Right lobe of liver (tissue), 6 donors: Measurements from ENCODE around the gene CCL14. TPM values are rescaled to one million over a fixed set of nuclear protein-coding genes. Genes with fewer than 3 reads are reported as not detected.
"Not testable (repeated sequence)": the region's sequence is repeated elsewhere in the genome, so short reads cannot be mapped to it uniquely, and the experiment has no call there.

ENCODE experiments used
- ATAC-seq, 4 donors: fragments of 200-7000 bp; cut with Tn5 transposase; one replicate each; pipeline ENCODE4 v1.9.1; 2020; ENCODE audit warnings: mild to moderate bottlenecking in 4 of 4, moderate library complexity in 4 of 4
- DNase-seq, 3 donors: peaks; one replicate each; pipeline ENCODE4 v3.0.0-alpha.2; 2020
- H3K27ac ChIP-seq, 3 donors: fragments of 200-600 bp; one replicate each; pipeline ENCODE4 v1.8.0; 2022
- H3K27me3 ChIP-seq, 2 donors: fragments of 200-600 bp; one replicate each; pipeline ENCODE4 v1.8.0; 2022
- H3K36me3 ChIP-seq, 4 donors: fragments of 200-600 bp; sonication (generic) in 1 of 4; one replicate each; pipeline versions ENCODE4 v1.5.1 to v1.8.0; 2017 to 2022; ENCODE audit warnings: control low read depth in 1 of 4
- H3K4me1 ChIP-seq, 4 donors: fragments of 200-600 bp; sonication (generic) in 1 of 4; one replicate each; pipeline versions ENCODE4 v1.5.1 to v1.8.0; 2017 to 2022; ENCODE audit warnings: control low read depth in 1 of 4
- H3K4me3 ChIP-seq, 3 donors: fragments of 200-600 bp; one replicate each; pipeline ENCODE4 v1.8.0; 2022
- H3K9me3 ChIP-seq, 4 donors: fragments of 200-600 bp; sonication (generic) in 1 of 4; one replicate each; pipeline versions ENCODE4 v1.5.1 to v1.8.0; 2017 to 2022; ENCODE audit warnings: control low read depth in 1 of 4
- CTCF ChIP-seq, 4 donors: fragments of 200-600 bp in 3 of 4; fragments of 450-650 bp in 1 of 4; IDR thresholded peaks; one replicate each; pipeline versions ENCODE4 v1.5.1 to v1.8.0; 2016 to 2022; ENCODE audit warnings: antibody characterized with exemption in 4 of 4, mild to moderate bottlenecking in 2 of 4
- POLR2A ChIP-seq: fragments of 450-650 bp; IDR thresholded peaks from one replicate; pipeline ENCODE4 v1.6.1; 2017; ENCODE audit warnings: antibody characterized with exemption, mild to moderate bottlenecking
- WGBS: methylation state at CpG from one replicate; pipeline ENCODE4 v1.1.6; 2018; ENCODE audit warnings: low coverage, low lambda C conversion rate; ENCODE audit not compliant: insufficient coverage; ENCODE audit errors: missing lambda C conversion rate; 5-methylcytosine and 5-hydroxymethylcytosine counted together
- intact Hi-C, 2 donors: fragments of 100-400 bp; cut with DNase I; formaldehyde crosslinking; loops; one replicate each; pipeline versions ENCODE4 v1.11.2 to v1.14.1; 2022
- total RNA-seq, 6 experiments: library from RNA; depleted of rRNA in 2 of 6; stranded (reverse); fragments of >200 nt in 2 of 6; fragmentation: NEBNext Ultra II Directional in 3 of 6; extraction: Animal tissue kit (Norgen Biotek cat#: 25700) in 3 of 6; gene quantifications; one replicate each; pipeline versions ENCODE4 v1.1.0 to v1.2.4, GENCODE V29; 2016 to 2023
- donor health status: DM: no; HTN: yes; CAD: no.
- donor health status: DM: no; HTN: no; CAD: no.
- donor health status: DM: no; HTN: no; CAD: no.
- donor health status: DM: no; HTN: yes; CAD: no.
- donor health status: DM: no; HTN: yes; CAD: no.

CCL14 gene
- total RNA-seq, 6 experiments from 2014 or later: 8.9 to 130 (median 30.7) TPM

- Histone ChIP-seq H3K27me3 (no peaks in the 10 kb centered on the region), H3K9me3 (no peaks in the 10 kb centered on the region), H3K36me3 (no peaks in the 10 kb centered on the region), H3K27ac (no peak overlapping the region), H3K4me1 (no peaks in the 10 kb centered on the region), H3K4me3 (no peak overlapping the region)
- DNase-seq (no peak), ATAC-seq (no peak)
- intact Hi-C loops: loop anchor here in 1 of 2 donors (10.0 kb wide), 1 partner anchor 48 kb away; the partner anchor contains the start of gene CCL18
- TF ChIP-seq POLR2A (no peak), CTCF (IDR thresholded peaks at IDR 0.05) (no peak)
- 84% methylated on average over 2 of the region's 2 CpGs for WGBS
Measured at GRCh38 chr17:36016555-36016954, 30.0 kb upstream of the CCL14 start.

GRCh38 chr17:36015895-36016294 is 29.4 kb upstream of the CCL14 start:
- H3K4me1 ChIP-seq, ATAC-seq, H3K27ac ChIP-seq, DNase-seq, H3K36me3 ChIP-seq, H3K4me3 ChIP-seq, H3K27me3 ChIP-seq, H3K9me3 ChIP-seq: not testable (repeated sequence)
- WGBS: 98% methylated on average over 4 of the region's 4 CpGs
- intact Hi-C loops: loop anchor here in 1 of 2 donors (10.0 kb wide), 1 partner anchor 49 kb away; the partner anchor contains the start of gene CCL18

GRCh38 chr17:36014946-36015345 is 28.4 kb upstream of the CCL14 start:
- ATAC-seq: no peak
- intact Hi-C loops: loop anchor here in 1 of 2 donors (10.0 kb wide), 1 partner anchor 50 kb away; the partner anchor contains the start of gene CCL18
- Histone ChIP-seq H3K36me3 (no peaks in the 10 kb centered on the region), H3K9me3 (no peaks in the 10 kb centered on the region), H3K4me1 (no peaks in the 10 kb centered on the region), H3K27ac (no peak overlapping the region), H3K4me3 (no peak overlapping the region), H3K27me3 (no peaks in the 10 kb centered on the region)
- no peak for TF ChIP-seq POLR2A
- TF ChIP-seq CTCF (IDR thresholded peaks at IDR 0.05): no peak
- WGBS: 63% methylated on average over 5 of the region's 5 CpGs
- DNase-seq: no peak

- Histone ChIP-seq H3K27me3 (no peaks in the 10 kb centered on the region), H3K4me1 (peaks cover 0 to 14% (median 6%) of the 10 kb centered on the region in 4 donors), H3K36me3 (no peaks in the 10 kb centered on the region), H3K27ac (no peak overlapping the region), H3K4me3 (no peak overlapping the region), H3K9me3 (no peaks in the 10 kb centered on the region)
- WGBS: 72% methylated on average over 2 of the region's 2 CpGs
- no peak for ATAC-seq
- intact Hi-C loops: loop anchor here in 1 of 2 donors (10.0 kb wide), 1 partner anchor 54 kb away; the partner anchor contains the start of gene CCL18
- DNase-seq: no peak
- no peak for TF ChIP-seq CTCF (IDR thresholded peaks at IDR 0.05)
- no peak for TF ChIP-seq POLR2A
Measured at GRCh38 chr17:36011201-36011600, 24.7 kb upstream of the CCL14 start.

- no peaks in the 10 kb centered on the region for H3K36me3 ChIP-seq
- no peaks in the 10 kb centered on the region for H3K27me3 ChIP-seq
- TF ChIP-seq CTCF (IDR thresholded peaks at IDR 0.05) (peak; percentile 38 to 61 (median 40)), POLR2A (no peak)
- H3K27ac ChIP-seq: no peak overlapping the region
- H3K4me3 ChIP-seq: no peak overlapping the region
- intact Hi-C loops: no loop called here
- no peaks in the 10 kb centered on the region for H3K9me3 ChIP-seq
- peaks cover 0 to 33% (median 10%) of the 10 kb centered on the region in 4 donors for H3K4me1 ChIP-seq
- DNase-seq (no peak), ATAC-seq (peak; percentile 6 to 59 (median 38))
- 78% methylated on average over 13 of the region's 14 CpGs for WGBS
Measured at GRCh38 chr17:36008998-36009665, 22.6 kb upstream of the CCL14 start.
